Loucy (cell line): ENCODE data around the gene BPHL.

Experiments
- CTCF ChIP-seq: fragments of 200-600 bp; sonication (generic); conservative IDR thresholded peaks from 2 replicates; pipeline ENCODE4 v1.5.1; 2014; ENCODE audit warnings: mild to moderate bottlenecking, antibody characterized with exemption, low read length
- EZH2phosphoT487 ChIP-seq: fragments of 200-600 bp; IDR thresholded peaks from 2 replicates; pipeline ENCODE4 v1.6.1; 2018; ENCODE audit warnings: antibody characterized with exemption, mild to moderate bottlenecking, moderate library complexity, borderline replicate concordance

DNA sequence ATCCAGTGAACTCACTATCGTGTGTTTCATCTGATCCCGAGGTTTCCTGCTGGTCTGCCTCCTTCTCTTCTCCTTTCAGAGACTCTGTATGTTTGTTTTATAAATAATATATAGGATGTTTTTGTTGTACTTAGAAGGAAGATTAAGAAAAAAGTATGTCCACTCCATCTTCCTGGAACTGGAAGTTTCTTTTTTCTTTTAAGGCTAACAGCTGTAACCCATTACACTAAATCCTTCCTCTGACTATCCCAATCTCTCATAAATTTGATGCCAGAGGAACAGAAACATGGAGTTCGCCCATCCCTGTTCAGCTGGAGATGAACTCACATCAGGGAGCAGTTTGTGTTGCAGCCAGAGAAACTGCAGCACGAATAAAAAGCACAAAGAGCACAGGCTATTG is 29.5 kb upstream of the BPHL start:
- no peak for TF ChIP-seq CTCF
- no peak for TF ChIP-seq EZH2phosphoT487
